Sciatic nerve (tissue), 2 donors: Measurements from ENCODE around the gene PHF21A. TPM values are rescaled to one million over a fixed set of nuclear protein-coding genes. Genes with fewer than 3 reads are reported as not detected.
"Not testable (repeated sequence)": the region's sequence is repeated elsewhere in the genome, so short reads cannot be mapped to it uniquely, and the experiment has no call there.

Experiments used
- ATAC-seq: fragments of 200-7000 bp; cut with Tn5 transposase; one replicate; pipeline ENCODE4 v1.9.1; 2020; ENCODE audit warnings: mild to moderate bottlenecking, moderate library complexity
- DNase-seq: peaks from one replicate; pipeline ENCODE4 v3.0.0-alpha.2; 2020; ENCODE audit warnings: low spot score
- intact Hi-C: fragments of 100-400 bp; cut with DNase I; formaldehyde crosslinking; loops from one replicate; pipeline ENCODE4 v1.14.2; 2022
- total RNA-seq: library from RNA; stranded (reverse); fragmentation: NEBNext Ultra II Directional; extraction: Animal tissue kit (Norgen Biotek cat#: 25700); gene quantifications from one replicate; pipeline ENCODE4 v1.2.1, GENCODE V29; 2021
- donor health status: DM: no; HTN: no; CAD: no.
- donor health status: DM: no; HTN: no; CAD: no.

Gene PHF21A
- total RNA-seq, 1 donor from 2014 or later: 82.2 TPM

DNA sequence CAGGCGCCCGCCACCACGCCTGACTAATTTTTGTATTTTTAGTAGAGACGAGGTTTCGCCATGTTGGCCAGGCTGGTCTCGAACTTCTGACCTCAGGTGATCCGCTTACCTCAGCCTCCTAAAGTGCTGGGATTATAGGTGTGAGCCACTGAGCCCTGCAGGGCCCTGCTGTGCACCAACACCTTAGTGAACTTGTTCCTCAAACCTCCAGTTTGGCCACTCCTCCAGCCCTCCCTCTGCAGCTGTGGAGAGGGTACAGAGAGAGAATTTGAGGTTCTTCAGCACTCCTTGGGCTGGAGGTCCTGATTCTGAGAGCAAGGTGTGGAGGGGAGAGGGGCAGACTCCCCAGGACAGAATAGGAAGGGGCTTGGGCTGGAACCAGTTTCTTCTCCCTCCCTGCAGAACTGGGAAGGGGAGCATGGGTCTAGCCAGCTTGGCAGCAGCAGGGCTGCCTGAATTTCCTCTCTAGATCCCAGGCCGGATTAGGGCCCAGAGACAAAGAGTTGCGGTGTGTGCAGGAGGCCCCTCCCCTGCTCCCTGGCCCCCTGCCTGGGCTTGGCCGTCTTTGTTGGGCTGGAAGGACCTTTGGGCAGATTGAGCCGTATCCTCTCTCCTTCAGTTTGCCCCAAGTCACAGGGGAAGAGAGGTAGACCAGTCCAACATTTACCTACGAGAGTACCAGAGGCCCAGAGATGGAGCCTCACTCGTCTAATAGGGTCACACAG lies 201.3 kb downstream of the PHF21A start:
- no peak for DNase-seq
- intact Hi-C loops: no loop called here
- no peak for ATAC-seq

DNA sequence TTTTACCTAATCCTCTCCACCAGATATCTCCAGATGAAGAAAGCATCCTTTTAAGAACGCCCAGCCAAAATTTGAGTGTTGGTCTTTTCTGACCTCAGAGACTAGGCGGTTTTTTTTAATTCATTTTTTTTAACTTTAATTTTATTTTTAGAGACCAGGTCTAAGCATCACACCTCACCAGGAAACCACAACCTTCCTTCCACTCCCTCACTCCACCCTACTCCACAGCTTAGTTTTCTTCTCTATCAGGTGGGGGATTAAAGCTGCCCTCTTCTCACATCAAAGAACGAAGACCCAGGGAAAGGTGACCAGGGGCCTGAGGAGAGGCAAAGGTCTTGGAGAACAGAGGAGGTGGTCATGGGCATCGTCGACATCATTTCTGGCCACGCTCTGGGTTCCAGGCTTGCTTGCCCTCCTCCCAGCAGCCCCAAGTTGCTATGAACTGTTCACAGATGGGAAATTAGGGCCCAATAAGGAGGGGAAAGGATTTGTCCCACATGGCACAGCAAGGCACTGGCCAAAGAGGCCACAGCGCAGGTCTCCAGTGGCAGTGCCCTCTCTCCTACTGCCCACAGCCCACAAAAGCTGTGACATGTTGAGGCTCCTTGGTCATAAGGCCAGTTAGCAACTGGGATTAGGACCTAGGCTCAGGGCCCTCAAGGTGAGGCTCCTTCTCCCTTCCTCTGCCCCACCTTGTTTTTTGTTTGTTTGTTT lies 202.1 kb downstream of the PHF21A start:
- DNase-seq (no peak), ATAC-seq (no peak)
- intact Hi-C loops: no loop called here

DNA sequence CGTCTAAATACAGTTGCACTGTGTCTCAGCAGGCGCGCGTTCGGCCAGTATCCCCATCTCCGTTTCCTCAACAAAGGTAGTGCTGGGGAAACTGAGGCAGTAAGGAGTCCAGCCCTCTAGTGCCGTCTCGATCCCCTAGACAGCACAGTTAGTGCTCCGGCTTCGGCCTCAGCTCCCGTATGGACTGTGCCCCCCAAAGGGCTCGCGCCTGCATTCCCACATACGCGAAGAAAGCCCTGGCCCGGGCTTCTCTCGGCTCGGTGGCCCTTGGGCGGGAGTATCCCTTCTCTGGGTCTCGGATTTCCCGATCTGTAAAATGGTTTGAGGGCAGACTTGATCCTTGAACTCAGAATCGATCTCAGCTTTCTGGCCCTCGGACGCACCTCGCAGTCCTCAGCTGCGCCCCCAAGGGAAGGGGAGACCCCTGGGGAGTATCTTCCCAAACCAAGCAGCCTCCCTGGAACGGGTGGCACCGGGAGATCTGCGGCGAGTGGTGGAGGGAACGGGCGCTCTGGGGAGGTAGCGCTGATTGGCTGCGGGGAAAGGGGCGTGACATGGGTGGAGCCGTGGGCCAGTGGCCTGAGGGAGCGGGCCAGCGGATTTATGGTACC lies 202.8 kb downstream of the PHF21A start:
- intact Hi-C loops: no loop called here
- DNase-seq (peak; percentile 89), ATAC-seq (peak; percentile 85)

DNA sequence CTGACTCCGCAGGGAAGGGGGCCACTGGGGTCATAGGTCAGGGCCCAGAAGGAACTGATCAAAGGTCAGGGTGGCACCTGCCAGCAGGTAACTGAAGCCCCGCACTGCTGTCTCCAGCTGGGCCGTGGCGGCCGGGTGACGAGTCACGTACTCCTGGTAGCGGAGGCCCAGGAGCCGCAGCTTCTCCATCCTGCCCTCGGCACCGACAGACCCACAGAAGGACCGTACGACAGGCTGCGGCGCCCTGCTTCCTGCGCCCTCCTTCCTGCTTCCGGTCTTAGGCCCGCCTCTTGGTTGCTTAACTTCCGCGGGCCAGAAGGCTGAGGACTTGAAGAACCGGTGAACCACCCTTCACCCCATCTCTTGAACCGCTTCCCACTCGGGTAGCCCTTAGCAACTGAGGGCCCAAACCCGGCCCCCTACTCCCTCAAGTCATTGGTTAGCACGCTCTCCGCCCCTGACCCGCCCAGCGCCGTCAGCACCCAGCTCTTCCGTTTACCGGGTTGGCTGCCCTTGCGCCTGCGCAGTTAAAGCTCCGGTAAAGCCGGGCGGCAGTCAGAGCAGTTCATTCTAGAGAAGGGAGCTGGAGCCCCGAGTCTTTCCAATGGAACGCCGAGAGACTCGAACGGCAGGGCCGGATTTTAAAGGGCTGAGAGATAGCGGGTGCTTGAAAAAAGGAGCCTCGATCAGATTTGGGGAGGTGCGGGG lies 203.5 kb downstream of the PHF21A start, which contains the start of gene PEX16:
PEX16 (minus strand) TSS at position 255 of the 708 bp plus-strand sequence; CDS start at position 189, 66 bp downstream.
- intact Hi-C loops: no loop called here
- ATAC-seq: peak; percentile 97

DNA sequence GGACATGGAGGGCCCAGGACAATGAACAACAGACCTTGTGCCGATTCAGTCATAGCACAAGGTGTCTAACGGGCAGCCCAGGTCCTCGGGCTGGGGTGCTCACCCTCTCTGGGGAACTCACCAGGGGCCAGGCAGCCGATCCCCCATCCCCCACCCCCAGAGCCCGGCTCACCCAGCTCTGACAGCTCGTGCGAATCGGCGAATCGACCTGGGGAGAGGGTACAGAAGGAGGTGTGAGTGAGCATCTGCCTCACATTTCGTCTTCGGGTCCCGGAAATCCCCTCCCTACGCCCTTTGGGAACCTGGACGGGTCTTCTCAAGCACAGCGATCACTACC lies 204.0 kb downstream of the PHF21A start:
- ATAC-seq (no peak), DNase-seq (no peak)
- intact Hi-C loops: no loop called here

More for the DNA sequence above, 203.5 kb downstream of the PHF21A start, which contains the start of gene PEX16:
- DNase-seq: peak; percentile 97

DNA sequence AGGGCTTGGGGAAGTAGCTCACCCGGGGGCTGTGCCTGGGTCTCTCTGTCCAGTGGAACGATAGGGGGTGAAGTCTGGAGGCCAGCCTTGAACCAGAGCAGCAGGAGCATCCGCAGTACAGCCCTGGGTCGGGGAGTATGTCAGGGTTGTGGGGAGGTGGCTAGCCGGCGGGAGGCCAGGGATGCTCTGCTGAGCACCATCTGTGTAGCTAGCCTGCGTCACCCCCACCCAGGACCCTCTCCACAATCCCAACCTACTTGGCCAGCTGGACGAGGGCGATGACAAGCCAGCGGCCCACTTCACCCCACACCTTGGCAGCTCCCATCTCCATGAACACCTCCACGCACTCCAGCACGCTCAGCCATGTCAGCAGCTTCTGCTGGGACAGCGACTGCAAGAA lies 205.8 kb downstream of the PHF21A start:
- ATAC-seq: no peak
- DNase-seq: no peak
- intact Hi-C loops: no loop called here

DNA sequence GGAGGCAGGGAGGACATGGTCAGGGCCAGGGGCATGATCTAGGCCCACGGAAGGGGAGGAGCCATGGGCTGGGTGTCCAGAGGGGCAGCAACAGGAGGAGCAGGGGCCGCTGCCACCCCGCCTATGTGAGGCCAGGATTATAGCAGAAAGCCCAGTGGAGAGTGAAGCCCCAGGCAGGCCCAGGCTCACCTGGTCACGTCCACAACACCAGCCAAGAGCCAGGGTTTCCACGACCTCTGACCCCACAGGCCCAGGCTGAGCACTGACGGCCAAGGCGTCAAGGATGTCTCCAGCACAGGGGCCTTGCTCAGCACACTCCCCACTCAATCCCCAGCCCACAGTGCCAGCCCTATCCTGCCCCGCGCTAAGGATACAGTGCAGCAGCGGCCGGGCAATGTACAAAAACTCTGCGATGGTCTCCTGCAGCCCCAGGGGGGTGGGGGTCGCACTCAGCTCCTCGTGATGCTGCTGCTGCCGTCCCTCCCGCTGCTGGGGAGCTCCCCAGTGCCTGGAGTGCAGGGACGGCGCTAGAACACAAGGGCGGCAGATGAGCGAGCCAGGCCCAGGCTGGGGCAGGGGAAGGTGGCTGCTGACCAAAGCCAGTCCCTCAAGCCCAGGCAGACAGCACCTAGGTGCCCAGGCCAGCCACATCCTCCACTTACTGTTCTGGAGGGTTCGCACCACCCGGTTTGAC lies 207.2 kb downstream of the PHF21A start:
- intact Hi-C loops: no loop called here
- no peak for ATAC-seq

DNA sequence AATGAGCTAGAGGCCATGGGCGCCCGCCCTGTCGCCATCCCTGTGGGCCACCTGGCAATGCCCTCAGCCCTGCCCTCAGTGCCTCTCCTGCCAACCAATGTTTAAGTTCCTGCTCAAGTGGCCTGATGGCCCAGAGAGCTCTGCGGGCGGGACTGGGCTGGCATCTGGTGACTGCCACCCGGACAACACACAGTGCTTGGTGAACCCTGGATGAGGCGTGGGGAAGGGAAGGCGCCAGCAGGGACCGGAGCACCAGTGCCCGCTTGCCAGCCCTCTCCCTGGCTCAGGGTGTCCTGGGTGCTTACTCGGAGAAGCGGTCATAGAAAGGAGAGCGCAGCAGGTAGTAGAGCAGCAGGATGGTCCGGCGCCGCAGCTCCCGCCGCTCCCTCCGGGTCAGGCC lies 207.7 kb downstream of the PHF21A start:
- ATAC-seq (no peak), DNase-seq (no peak)
- intact Hi-C loops: no loop called here

More for the DNA sequence above, 207.2 kb downstream of the PHF21A start:
- DNase-seq: no peak

DNA sequence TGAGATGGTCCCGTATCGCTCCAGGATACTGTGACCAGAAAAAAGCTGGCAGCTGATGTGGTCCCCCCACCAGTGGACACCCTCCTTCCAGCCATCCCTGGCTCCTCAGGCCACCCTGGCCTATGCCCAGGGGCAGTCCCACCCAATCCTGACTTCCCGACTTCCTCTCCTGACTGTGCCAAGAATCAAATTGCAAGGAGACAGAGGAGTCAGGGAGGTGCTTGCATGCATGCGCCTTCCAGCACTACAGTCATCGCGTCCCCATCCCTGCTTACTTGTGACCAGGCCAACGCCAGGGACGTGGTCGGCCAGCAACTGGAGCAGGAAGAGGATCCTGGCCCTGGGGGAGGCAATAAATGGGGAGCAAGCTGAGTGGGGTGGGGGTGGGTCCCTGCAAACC lies 210.6 kb downstream of the PHF21A start:
- intact Hi-C loops: no loop called here
- DNase-seq (no peak), ATAC-seq (no peak)

DNA sequence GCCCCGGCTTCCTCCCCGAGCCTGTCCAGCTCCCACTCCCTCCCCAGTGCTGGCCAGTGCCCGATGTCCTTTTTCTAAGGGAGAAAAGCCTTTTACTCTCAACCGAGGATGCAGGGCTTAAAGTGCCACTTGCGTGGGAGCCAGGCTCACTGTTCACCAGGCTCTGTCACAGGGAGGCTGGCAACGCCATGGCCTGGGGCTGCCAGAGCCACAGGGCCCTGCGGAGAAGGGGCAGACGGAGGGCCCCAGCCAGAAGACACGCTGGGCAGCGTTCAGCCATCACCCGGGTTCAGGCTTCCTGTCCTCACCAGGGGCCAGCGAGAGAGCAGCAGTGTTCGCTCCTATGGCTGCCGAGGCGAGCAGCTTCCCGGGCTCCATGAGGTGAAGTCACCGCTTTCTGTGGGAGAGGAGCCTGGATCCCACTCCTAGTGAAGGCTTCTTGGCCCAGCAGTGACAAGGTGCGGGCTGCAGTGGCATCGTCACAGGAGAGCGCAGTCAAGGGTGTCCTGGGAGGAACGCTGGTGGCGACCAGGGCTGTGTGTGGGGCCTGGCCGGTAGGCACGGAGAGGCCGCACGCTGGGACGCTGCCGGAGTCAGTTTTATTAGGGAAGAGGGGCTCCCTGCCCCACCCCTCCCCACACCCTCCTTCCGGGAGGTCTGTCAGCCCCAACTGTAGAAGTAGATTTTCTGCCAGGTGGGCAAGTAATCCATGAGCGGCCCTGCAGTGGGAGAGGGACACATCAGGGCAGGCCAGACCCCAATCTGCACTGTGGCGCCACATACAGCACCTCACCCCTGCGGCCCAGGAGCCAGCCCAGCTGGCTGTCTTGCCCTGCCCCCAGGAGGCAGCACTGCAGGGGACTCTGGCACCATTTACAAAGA lies 211.4 kb downstream of the PHF21A start:
- intact Hi-C loops: no loop called here
- DNase-seq (no peak), ATAC-seq (no peak)

DNA sequence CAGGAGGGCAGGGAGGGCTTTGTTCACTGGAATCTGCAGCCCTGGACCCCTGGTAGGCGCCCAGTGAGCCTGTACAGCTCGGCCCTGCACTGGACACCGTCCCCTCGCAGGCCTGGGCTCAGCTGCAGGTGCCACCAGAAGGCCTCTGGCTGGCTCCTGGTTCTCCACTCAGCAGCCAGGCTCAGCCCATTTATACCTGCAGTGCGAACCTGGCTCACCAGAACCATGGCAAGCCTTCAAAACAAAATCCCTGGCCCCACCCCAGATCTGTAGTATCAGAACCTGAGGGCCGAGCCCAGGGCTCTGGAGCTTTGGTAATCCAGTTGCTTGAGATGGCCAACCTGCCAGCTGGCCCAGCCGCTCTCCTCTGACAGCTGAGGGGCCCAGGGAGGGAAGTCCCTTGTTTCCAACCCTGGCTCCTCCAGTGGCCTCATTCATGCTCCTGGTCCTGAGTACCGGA lies 213.3 kb downstream of the PHF21A start:
- ATAC-seq (no peak), DNase-seq (no peak)
- intact Hi-C loops: no loop called here

DNA sequence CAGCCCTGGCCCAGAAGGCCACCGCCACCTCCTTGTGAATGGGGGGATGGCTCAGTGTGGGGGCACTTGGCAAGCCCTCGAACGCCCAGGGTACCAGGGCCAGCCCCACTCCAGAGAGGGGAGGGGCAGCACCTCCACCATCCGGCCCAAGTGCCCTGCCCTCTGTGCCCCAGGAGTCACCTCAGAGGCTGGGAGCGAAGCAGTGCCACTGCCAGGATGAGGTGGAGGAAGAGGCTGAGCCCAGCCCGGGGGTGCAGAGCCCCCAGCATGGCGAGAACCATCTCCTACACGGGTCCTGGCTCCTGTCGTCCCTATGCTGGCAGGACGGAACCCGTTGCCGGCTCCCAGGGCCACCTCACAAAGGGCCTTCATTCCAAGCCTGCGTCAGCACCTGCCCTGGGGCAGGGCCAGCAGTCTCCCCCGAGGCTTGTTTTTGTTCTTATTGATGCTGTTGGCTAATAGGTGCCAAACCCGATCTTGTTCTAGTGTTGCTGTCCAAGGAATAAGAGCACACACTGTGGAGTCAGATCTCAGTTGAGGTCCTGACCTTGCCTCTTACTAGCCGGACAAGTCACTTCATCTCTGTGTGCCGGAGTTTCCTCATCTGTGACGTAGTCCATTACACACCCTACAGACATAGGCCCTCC lies 214.2 kb downstream of the PHF21A start, which contains the start of gene FREY1:
FREY1 (minus strand) TSS at position 307 of the 647 bp plus-strand sequence; CDS start at position 281, 26 bp downstream.
- intact Hi-C loops: no loop called here
- ATAC-seq: peak; percentile 1
- DNase-seq: no peak

DNA sequence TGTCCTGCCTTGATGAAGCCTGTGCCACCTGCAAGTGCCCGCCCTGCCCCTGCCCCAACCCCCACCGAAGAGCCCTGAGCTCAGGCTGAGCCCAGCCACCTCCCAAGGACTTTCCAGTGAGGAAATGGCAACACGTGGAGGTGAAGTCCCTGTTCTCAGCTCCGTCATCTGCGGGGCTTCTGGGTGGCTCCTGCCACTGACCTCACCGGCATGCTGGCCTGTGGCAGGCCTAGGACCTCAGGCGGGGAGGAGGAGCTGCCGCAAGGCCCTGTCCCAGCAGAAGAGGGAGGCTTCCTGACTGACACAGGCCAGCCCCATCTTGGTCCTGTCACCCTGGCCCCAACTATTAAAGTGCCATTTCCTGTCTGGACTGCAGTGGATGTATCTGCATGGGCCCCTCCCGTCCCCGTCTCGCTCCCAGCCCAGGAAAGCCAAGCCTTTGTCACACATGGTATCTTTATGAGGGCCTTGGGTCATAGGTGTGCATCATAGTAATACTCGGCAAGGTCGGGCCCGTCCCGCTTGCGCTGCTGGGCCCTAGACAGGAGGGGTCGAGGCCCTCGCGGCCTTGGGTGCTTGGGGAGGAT lies 215.1 kb downstream of the PHF21A start:
- intact Hi-C loops: no loop called here
- ATAC-seq (no peak), DNase-seq (no peak)

DNA sequence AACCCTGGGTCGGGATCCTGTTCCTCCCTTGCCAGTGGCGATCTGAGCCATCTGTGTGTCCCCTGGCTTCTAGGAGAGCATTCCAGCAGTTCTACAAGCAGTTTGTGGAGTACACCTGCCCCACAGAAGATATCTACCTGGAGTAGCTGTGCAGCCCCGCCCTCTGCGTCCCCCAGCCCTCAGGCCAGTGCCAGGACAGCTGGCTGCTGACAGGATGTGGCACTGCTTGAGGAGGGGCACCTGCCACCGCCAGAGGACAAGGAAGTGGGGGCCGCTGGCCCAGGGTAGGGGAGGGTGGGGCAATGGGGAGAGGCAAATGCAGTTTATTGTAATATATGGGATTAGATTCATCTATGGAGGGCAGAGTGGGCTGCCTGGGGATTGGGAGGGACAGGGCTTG lies 215.7 kb downstream of the PHF21A start:
- intact Hi-C loops, DNase-seq, ATAC-seq: not testable (repeated sequence)

DNA sequence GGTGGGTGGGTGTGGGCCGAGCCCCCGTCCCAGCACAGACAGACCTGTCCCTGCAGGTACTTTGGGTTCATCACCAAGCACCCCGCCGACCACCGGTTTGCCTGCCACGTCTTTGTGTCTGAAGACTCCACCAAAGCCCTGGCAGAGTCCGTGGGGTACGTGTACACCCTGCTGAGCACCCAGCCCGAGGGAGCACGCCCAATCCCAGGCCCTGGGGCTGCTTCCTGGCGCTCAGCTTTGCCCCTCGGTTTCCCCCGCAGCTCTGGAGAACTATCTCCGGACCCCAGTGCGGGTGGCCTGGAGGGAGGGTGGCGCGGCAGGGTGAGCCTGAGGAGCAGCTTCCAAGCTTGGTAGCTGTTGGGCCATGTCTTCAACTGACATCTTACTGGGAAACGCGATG lies 216.2 kb downstream of the PHF21A start:
- DNase-seq (no peak), ATAC-seq (no peak)
- intact Hi-C loops: no loop called here

DNA sequence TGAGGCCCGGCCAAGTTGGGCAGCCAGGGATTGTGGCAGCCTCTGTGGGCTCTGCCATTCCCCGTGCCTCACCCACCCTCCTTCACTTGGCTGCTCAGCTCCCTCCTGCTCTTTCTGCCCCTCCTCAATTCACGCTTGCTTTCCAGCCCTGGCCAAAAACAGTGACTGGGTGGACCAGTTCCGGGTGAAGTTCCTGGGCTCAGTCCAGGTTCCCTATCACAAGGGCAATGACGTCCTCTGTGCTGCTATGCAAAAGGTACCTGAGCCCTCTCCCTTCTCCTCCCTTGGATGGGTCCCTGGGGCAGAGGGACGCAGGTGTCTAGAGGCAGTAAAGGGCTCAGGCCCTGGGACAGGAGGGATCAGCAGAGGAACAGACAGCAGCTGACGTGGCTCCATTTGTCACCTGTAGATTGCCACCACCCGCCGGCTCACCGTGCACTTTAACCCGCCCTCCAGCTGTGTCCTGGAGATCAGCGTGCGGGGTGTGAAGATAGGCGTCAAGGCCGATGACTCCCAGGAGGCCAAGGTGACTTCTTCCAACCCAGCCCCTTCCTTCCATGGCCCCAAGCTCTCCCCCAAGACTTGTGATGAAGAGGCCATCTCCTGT lies 216.8 kb downstream of the PHF21A start:
- DNase-seq (no peak), ATAC-seq (no peak)
- intact Hi-C loops: no loop called here
